H9 (cell line): Measurements from ENCODE around the gene ADAR. TPM values are rescaled to one million over a fixed set of nuclear protein-coding genes. Genes with fewer than 3 reads are reported as not detected.

ENCODE experiments used
- DNase-seq: peaks from one replicate; pipeline ENCODE4 v3.0.0-alpha.2; 2017
- H2AFZ ChIP-seq: one replicate; pipeline ENCODE4 v1.6.1; 2013; ENCODE audit warnings: mild to moderate bottlenecking, low read length, control low read depth, moderate library complexity
- H2AK5ac ChIP-seq: 2 replicates; pipeline ENCODE4 v1.6.1; 2013; ENCODE audit warnings: low read length, control low read depth, mixed read lengths; ENCODE audit not compliant: insufficient read length
- H2BK120ac ChIP-seq: one replicate; pipeline ENCODE4 v1.6.1; 2013; ENCODE audit warnings: low read depth, mild to moderate bottlenecking, low read length, control low read depth, inconsistent platforms; ENCODE audit not compliant: poor library complexity, severe bottlenecking
- H2BK12ac ChIP-seq: 2 replicates; pipeline ENCODE4 v1.6.1; 2013; ENCODE audit warnings: low read length, control low read depth, mixed read lengths, low read depth; ENCODE audit not compliant: insufficient read length
- H2BK15ac ChIP-seq: 2 replicates; pipeline ENCODE4 v1.6.1; 2013; ENCODE audit warnings: low read depth, low read length, control low read depth
- H2BK20ac ChIP-seq: one replicate; pipeline ENCODE4 v1.6.1; 2013; ENCODE audit warnings: low read depth, mild to moderate bottlenecking, low read length, control low read depth, inconsistent platforms; ENCODE audit not compliant: poor library complexity, severe bottlenecking
- H2BK5ac ChIP-seq: 2 replicates; pipeline ENCODE4 v1.6.1; 2013; ENCODE audit warnings: low read length, control low read depth, mixed read lengths; ENCODE audit not compliant: insufficient read length
- H3K14ac ChIP-seq: 2 replicates; pipeline ENCODE4 v1.6.1; 2013; ENCODE audit warnings: low read length, control low read depth; ENCODE audit not compliant: insufficient read depth
- H3K18ac ChIP-seq: 2 replicates; pipeline ENCODE4 v1.6.1; 2013; ENCODE audit warnings: low read depth, mild to moderate bottlenecking, mixed read lengths, low read length, control low read depth; ENCODE audit not compliant: insufficient read length
- H3K23ac ChIP-seq: 2 replicates; pipeline ENCODE4 v1.6.1; 2013; ENCODE audit warnings: low read length, control low read depth, mixed read lengths, low read depth; ENCODE audit not compliant: insufficient read length
- H3K23me2 ChIP-seq: 2 replicates; pipeline ENCODE4 v1.6.1; 2013; ENCODE audit warnings: low read depth, mild to moderate bottlenecking, mixed read lengths, low read length, control low read depth; ENCODE audit not compliant: insufficient read length, poor library complexity, severe bottlenecking
- H3K27ac ChIP-seq: 2 replicates; pipeline ENCODE4 v1.5.1; 2013; ENCODE audit warnings: low read length, control low read depth, mixed read lengths, low read depth; ENCODE audit not compliant: insufficient read length
- H3K27me3 ChIP-seq: 2 replicates; pipeline ENCODE4 v1.6.1; 2013; ENCODE audit warnings: low read length, control low read depth, inconsistent platforms; ENCODE audit not compliant: insufficient read depth
- H3K4ac ChIP-seq: 2 replicates; pipeline ENCODE4 v1.6.1; 2013; ENCODE audit warnings: low read depth, mild to moderate bottlenecking, control low read depth, inconsistent platforms, low read length, moderate library complexity
- H3K4me1 ChIP-seq: 2 replicates; pipeline ENCODE4 v1.6.1; 2013; ENCODE audit warnings: low read length, control low read depth, inconsistent platforms; ENCODE audit not compliant: insufficient read depth
- H3K4me2 ChIP-seq: 2 replicates; pipeline ENCODE4 v1.6.1; 2013; ENCODE audit warnings: low read length, control low read depth, mixed read lengths; ENCODE audit not compliant: insufficient read length, insufficient read depth
- H3K56ac ChIP-seq: 2 replicates; pipeline ENCODE4 v1.6.1; 2013; ENCODE audit warnings: low read depth, mild to moderate bottlenecking, mixed read lengths, low read length, control low read depth; ENCODE audit not compliant: insufficient read length
- H3K79me1 ChIP-seq: 2 replicates; pipeline ENCODE4 v1.6.1; 2013; ENCODE audit warnings: low read depth, mild to moderate bottlenecking, moderate library complexity, low read length, control low read depth, inconsistent platforms; ENCODE audit not compliant: insufficient read depth, poor library complexity, severe bottlenecking
- H3K79me2 ChIP-seq: 2 replicates; pipeline ENCODE4 v1.6.1; 2013; ENCODE audit warnings: low read length, control low read depth, inconsistent platforms; ENCODE audit not compliant: insufficient read depth
- H3K9ac ChIP-seq: 2 replicates; pipeline ENCODE4 v1.6.1; 2013; ENCODE audit warnings: low read length, control low read depth, mixed read lengths; ENCODE audit not compliant: insufficient read length; ENCODE audit errors: extremely low read depth
- H3K9me3 ChIP-seq: one replicate; pipeline ENCODE4 v1.6.1; 2013; ENCODE audit warnings: low read depth, low read length, inconsistent platforms; ENCODE audit not compliant: control insufficient read depth
- H3T11ph ChIP-seq: one replicate; pipeline ENCODE4 v1.6.1; 2013; ENCODE audit warnings: mild to moderate bottlenecking, low read length, control low read depth, inconsistent platforms
- H4K20me1 ChIP-seq: one replicate; pipeline ENCODE4 v1.6.1; 2013; ENCODE audit not compliant: control insufficient read depth, insufficient read length, insufficient read depth
- H4K5ac ChIP-seq: 2 replicates; pipeline ENCODE4 v1.6.1; 2013; ENCODE audit warnings: low read depth, mild to moderate bottlenecking, mixed read lengths, low read length, control low read depth; ENCODE audit not compliant: insufficient read length
- H4K8ac ChIP-seq: replicated peaks from 2 replicates; pipeline ENCODE4 v1.6.1; 2013; ENCODE audit warnings: low read length, control low read depth, mixed read lengths, low read depth; ENCODE audit not compliant: insufficient read length
- H4K91ac ChIP-seq: 2 replicates; pipeline ENCODE4 v1.6.1; 2013; ENCODE audit warnings: low read depth, mild to moderate bottlenecking, moderate library complexity, mixed read lengths, low read length, control low read depth; ENCODE audit not compliant: insufficient read length
- H3K27ac Mint-ChIP-seq, 3 experiments: 2 replicates in 2 of 3; 3 replicates in 1 of 3; pipeline ENCODE4 v1.8.0; 2020 to 2021; ENCODE audit warnings: mixed read lengths in 3 of 3, mild to moderate bottlenecking in 1 of 3, moderate library complexity in 1 of 3
- H3K27me3 Mint-ChIP-seq: 2 replicates; pipeline ENCODE4 v1.8.0; 2021; ENCODE audit warnings: low read depth, mild to moderate bottlenecking, moderate library complexity, mixed read lengths
- H3K36me3 Mint-ChIP-seq, 3 experiments: 2 replicates in 2 of 3; 3 replicates in 1 of 3; pipeline ENCODE4 v1.8.0; 2020 to 2021; ENCODE audit warnings: low read depth in 3 of 3, mixed read lengths in 3 of 3; ENCODE audit not compliant: insufficient read depth in 1 of 3
- H3K4me1 Mint-ChIP-seq, 2 experiments: 2 replicates each; pipeline ENCODE4 v1.8.0; 2020; ENCODE audit warnings: mixed read lengths in 2 of 2
- H3K4me3 Mint-ChIP-seq, 2 experiments: 2 replicates in 1 of 2; 3 replicates in 1 of 2; pipeline ENCODE4 v1.8.0; 2020 to 2021; ENCODE audit warnings: mild to moderate bottlenecking in 2 of 2, mixed read lengths in 2 of 2, moderate library complexity in 1 of 2
- H3K9me3 Mint-ChIP-seq, 2 experiments: 2 replicates in 1 of 2; 3 replicates in 1 of 2; pipeline ENCODE4 v1.8.0; 2020; ENCODE audit warnings: mild to moderate bottlenecking in 2 of 2, mixed read lengths in 2 of 2, moderate library complexity in 1 of 2
- WGBS: extraction: QIAGEN DNeasy Blood & Tissue Kit; methylation state at CpG from one replicate; pipeline ENCODE4 v1.1.7; 2013; ENCODE audit warnings: missing lambda C conversion rate, low lambda C conversion rate, mixed read lengths; ENCODE audit not compliant: insufficient read length; ENCODE audit errors: extremely low coverage; 5-methylcytosine and 5-hydroxymethylcytosine counted together
- total RNA-seq: library from RNA; stranded (reverse); gene quantifications from 2 replicates; pipeline ENCODE4 v1.2.1, GENCODE V29; 2021
- TF ChIP-seq, protein P1 (sequence below): fragments of 200-600 bp; sonication (generic); conservative IDR thresholded peaks from 3 replicates; pipeline ENCODE4 v1.8.0; 2021; ENCODE audit warnings: antibody characterized with exemption, mild to moderate bottlenecking

The ADAR gene
- total RNA-seq, 1 experiment from 2014 or later: 236 TPM

DNA sequence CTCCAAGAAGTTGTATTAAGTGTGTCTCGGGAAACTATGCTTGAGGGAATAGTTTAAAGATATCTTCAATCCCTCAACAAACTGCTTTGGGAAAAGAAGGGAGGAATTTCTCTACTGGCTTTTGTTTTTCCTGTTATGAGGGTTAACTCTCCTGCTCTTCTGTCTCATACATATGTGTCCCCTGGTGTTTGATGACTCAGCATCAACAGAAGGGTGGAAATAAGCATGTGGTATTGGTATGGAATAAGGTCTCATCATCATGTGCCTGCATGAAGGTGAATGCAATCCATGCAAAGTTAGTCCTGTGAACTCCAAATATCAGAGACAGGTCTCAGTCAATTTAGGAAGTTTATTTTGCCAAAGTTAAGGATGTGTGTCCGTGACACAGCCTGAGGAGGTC lies 27.2 kb upstream of the ADAR start:
- H4K5ac ChIP-seq: no peak overlapping the region
- no peaks in the 10 kb centered on the region for H3K79me2 ChIP-seq
- H3K14ac ChIP-seq: no peak overlapping the region
- no peak overlapping the region for H4K91ac ChIP-seq
- no peak overlapping the region for H2BK12ac ChIP-seq
- WGBS: no CpG with 5 or more reads among the region's 2 CpGs
- no peak overlapping the region for H3T11ph ChIP-seq
- H3K4ac ChIP-seq: no peak overlapping the region
- no peak overlapping the region for H2AFZ ChIP-seq
- H3K23ac ChIP-seq: no peak overlapping the region
- no peak overlapping the region for H2BK120ac ChIP-seq
- no peaks in the 10 kb centered on the region for H3K9me3 ChIP-seq
- H3K27ac Mint-ChIP-seq: no peak overlapping the region
- H3K56ac ChIP-seq: no peak overlapping the region
- H3K18ac ChIP-seq: no peak overlapping the region
- H3K4me3 Mint-ChIP-seq: no peak overlapping the region
- H3K27me3 ChIP-seq: no peaks in the 10 kb centered on the region
- TF ChIP-seq, protein P1, sequence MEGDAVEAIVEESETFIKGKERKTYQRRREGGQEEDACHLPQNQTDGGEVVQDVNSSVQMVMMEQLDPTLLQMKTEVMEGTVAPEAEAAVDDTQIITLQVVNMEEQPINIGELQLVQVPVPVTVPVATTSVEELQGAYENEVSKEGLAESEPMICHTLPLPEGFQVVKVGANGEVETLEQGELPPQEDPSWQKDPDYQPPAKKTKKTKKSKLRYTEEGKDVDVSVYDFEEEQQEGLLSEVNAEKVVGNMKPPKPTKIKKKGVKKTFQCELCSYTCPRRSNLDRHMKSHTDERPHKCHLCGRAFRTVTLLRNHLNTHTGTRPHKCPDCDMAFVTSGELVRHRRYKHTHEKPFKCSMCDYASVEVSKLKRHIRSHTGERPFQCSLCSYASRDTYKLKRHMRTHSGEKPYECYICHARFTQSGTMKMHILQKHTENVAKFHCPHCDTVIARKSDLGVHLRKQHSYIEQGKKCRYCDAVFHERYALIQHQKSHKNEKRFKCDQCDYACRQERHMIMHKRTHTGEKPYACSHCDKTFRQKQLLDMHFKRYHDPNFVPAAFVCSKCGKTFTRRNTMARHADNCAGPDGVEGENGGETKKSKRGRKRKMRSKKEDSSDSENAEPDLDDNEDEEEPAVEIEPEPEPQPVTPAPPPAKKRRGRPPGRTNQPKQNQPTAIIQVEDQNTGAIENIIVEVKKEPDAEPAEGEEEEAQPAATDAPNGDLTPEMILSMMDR: no peak
- H2AK5ac ChIP-seq: no peak overlapping the region
- no peak overlapping the region for H3K9ac ChIP-seq
- peaks cover 19 to 25% of the 10 kb centered on the region in 2 experiments for H3K9me3 Mint-ChIP-seq
- H3K27me3 Mint-ChIP-seq: peaks cover 11% of the 10 kb centered on the region
- H4K8ac ChIP-seq: no peak overlapping the region
- H3K4me2 ChIP-seq: no peak overlapping the region
- H3K36me3 Mint-ChIP-seq: peaks cover 3 to 8% (median 7%) of the 10 kb centered on the region in 3 experiments; a peak in 5 of 7 replicates
- H3K4me1 Mint-ChIP-seq: no peaks in the 10 kb centered on the region
- no peaks in the 10 kb centered on the region for H3K79me1 ChIP-seq
- no peaks in the 10 kb centered on the region for H3K23me2 ChIP-seq
- H3K27ac ChIP-seq: no peak overlapping the region
- H4K20me1 ChIP-seq: no peaks in the 10 kb centered on the region
- DNase-seq: no peak
- no peak overlapping the region for H2BK20ac ChIP-seq
- H2BK15ac ChIP-seq: no peak overlapping the region
- no peaks in the 10 kb centered on the region; the same call in 1 of the 2 replicates for H3K4me1 ChIP-seq
- no peak overlapping the region for H2BK5ac ChIP-seq
